ENCODE results near the gene PLRG1. TPM values are rescaled to one million over a fixed set of nuclear protein-coding genes. Genes with fewer than 3 reads are reported as not detected.

The PLRG1 gene
- total RNA-seq, 4 donors from 2014 or later = 47.1 to 60.5 (median 49.2) TPM

DNA sequence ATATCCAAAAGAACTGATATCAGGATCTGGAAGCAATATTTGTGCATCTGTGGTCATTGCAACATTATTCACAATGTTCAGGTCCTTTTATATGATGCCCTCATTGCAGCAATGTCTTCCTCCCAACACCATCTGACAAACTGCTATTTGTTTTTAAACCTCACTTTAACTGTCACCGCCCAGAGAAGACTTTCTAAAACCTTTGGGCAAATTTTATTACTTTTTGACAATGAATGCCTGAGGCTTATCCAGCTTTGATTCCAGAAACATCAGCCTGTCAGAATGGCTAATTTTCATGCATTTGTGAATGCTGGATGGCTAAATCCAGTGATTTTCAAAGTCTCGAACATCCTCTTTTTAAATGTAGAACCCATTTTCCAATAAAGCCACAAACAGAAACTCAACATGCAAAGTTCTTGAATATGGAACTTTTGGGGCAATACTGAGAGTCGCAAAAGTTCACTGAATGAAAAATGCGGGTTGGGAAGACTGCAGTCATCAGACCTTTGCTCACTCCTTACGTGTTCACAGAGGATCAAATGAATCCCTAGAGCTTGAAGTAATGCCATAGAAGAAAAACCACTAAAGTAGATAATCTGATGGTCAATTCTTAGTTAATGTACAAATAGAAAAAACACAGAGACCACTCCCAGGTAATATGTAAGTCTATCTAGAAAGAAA, 23.1 kb upstream of the PLRG1 start:
- H3K4me3 ChIP-seq = no peak overlapping the region

DNA sequence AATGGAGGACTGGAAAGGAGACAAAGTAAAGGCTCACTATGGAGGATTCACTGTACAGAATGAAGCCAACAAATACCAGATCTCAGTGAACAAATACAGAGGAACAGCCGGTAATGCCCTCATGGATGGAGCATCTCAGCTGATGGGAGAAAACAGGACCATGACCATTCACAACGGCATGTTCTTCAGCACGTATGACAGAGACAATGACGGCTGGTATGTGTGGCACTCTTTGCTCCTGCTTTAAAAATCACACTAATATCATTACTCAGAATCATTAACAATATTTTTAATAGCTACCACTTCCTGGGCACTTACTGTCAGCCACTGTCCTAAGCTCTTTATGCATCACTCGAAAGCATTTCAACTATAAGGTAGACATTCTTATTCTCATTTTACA, 19.4 kb upstream of the PLRG1 start:
- H3K9me3 ChIP-seq = no peaks in the 10 kb centered on the region
- DNase-seq = no peak
- TF ChIP-seq POLR2A (IDR thresholded peaks at IDR 0.05) = no peak
- TF ChIP-seq, protein P1, sequence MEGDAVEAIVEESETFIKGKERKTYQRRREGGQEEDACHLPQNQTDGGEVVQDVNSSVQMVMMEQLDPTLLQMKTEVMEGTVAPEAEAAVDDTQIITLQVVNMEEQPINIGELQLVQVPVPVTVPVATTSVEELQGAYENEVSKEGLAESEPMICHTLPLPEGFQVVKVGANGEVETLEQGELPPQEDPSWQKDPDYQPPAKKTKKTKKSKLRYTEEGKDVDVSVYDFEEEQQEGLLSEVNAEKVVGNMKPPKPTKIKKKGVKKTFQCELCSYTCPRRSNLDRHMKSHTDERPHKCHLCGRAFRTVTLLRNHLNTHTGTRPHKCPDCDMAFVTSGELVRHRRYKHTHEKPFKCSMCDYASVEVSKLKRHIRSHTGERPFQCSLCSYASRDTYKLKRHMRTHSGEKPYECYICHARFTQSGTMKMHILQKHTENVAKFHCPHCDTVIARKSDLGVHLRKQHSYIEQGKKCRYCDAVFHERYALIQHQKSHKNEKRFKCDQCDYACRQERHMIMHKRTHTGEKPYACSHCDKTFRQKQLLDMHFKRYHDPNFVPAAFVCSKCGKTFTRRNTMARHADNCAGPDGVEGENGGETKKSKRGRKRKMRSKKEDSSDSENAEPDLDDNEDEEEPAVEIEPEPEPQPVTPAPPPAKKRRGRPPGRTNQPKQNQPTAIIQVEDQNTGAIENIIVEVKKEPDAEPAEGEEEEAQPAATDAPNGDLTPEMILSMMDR (IDR thresholded peaks at IDR 0.05) = no peak
- 85 to 87% methylated on average over 5 of the region's 5 CpGs for WGBS, 2 donors
- no peaks in the 10 kb centered on the region for H3K36me3 ChIP-seq
- H3K4me3 ChIP-seq = no peak overlapping the region
- no peaks in the 10 kb centered on the region for H3K4me1 ChIP-seq
- intact Hi-C loops (cut with DNase I) = no loop called here
- no peak overlapping the region for H3K27ac ChIP-seq
- no peaks in the 10 kb centered on the region for H3K27me3 ChIP-seq

More for the DNA sequence above, 23.1 kb upstream of the PLRG1 start:
- no peak overlapping the region for H3K27ac ChIP-seq
- TF ChIP-seq, protein P1 (IDR thresholded peaks at IDR 0.05) = no peak
- TF ChIP-seq POLR2A (IDR thresholded peaks at IDR 0.05) = no peak
- no peaks in the 10 kb centered on the region for H3K9me3 ChIP-seq
- no peak for DNase-seq
- WGBS, 2 donors = 82 to 85% methylated on average over 5 of the region's 5 CpGs
- no peaks in the 10 kb centered on the region for H3K4me1 ChIP-seq
- peaks cover 0 to 7% (median 0%) of the 10 kb centered on the region in 4 donors for H3K27me3 ChIP-seq
- intact Hi-C loops (cut with DNase I) = no loop called here
- H3K36me3 ChIP-seq = no peaks in the 10 kb centered on the region

DNA sequence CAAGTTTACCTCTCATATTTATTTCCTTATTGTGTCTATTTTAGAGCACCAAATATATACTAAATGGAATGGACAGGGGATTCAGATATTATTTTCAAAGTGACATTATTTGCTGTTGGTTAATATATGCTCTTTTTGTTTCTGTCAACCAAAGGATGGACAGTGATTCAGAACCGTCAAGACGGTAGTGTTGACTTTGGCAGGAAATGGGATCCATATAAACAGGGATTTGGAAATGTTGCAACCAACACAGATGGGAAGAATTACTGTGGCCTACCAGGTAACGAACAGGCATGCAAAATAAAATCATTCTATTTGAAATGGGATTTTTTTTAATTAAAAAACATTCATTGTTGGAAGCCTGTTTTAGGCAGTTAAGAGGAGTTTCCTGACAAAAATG, 18.8 kb upstream of the PLRG1 start:
- Histone ChIP-seq H3K4me3 (no peak overlapping the region), H3K27me3 (no peaks in the 10 kb centered on the region), H3K27ac (no peak overlapping the region), H3K4me1 (no peaks in the 10 kb centered on the region), H3K9me3 (no peaks in the 10 kb centered on the region), H3K36me3 (no peaks in the 10 kb centered on the region)
- intact Hi-C loops (cut with DNase I) = no loop called here
- TF ChIP-seq, protein P1 (IDR thresholded peaks at IDR 0.05) = no peak
- TF ChIP-seq POLR2A (IDR thresholded peaks at IDR 0.05) = no peak
- no peak for DNase-seq
- WGBS, 2 donors = 9 to 15% methylated on average over 3 of the region's 3 CpGs

DNA sequence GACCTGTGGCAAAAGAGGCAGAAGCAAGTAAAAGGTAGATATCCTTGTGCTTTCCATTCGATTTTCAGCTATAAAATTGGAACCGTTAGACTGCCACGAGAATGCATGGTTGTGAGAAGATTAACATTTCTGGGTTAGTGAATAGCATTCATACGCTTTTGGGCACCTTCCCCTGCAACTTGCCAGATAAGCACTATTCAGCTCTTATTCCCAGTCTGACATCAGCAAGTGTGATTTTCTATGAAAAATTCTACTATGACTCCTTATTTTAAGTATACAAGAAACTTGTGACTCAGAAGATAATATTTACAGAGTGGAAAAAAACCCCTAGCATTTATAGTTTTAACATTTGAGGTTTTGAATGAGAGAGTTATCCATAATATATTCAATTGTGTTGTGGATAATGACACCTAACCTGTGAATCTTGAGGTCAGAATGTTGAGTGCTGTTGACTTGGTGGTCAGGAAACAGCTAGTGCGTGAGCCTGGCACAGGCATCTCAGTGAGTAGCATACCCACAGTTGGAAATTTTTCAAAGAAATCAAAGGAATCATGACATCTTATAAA, 16.5 kb upstream of the PLRG1 start:
- WGBS, 2 donors = 66 to 77% methylated on average over 5 of the region's 5 CpGs
- H3K9me3 ChIP-seq = no peaks in the 10 kb centered on the region
- no peak overlapping the region for H3K4me3 ChIP-seq
- no peak for TF ChIP-seq POLR2A (IDR thresholded peaks at IDR 0.05)
- TF ChIP-seq, protein P1 (IDR thresholded peaks at IDR 0.05) = no peak
- H3K27me3 ChIP-seq = no peaks in the 10 kb centered on the region
- H3K36me3 ChIP-seq = no peaks in the 10 kb centered on the region
- intact Hi-C loops (cut with DNase I) = no loop called here
- DNase-seq = no peak
- H3K27ac ChIP-seq = no peak overlapping the region
- no peaks in the 10 kb centered on the region for H3K4me1 ChIP-seq

DNA sequence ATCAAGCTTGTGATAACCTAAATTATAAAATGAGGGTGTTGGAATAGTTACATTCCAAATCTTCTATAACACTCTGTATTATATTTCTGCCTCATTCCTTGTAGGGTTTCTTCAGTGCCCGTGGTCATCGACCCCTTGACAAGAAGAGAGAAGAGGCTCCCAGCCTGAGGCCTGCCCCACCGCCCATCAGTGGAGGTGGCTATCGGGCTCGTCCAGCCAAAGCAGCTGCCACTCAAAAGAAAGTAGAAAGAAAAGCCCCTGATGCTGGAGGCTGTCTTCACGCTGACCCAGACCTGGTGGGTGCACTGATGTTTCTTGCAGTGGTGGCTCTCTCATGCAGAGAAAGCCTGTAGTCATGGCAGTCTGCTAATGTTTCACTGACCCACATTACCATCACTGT, 15.5 kb upstream of the PLRG1 start:
- no peaks in the 10 kb centered on the region for H3K4me1 ChIP-seq
- 71 to 96% methylated on average over 3 to 4 of the region's 6 CpGs for WGBS, 2 donors
- H3K9me3 ChIP-seq = no peaks in the 10 kb centered on the region
- no peak for DNase-seq
- TF ChIP-seq, protein P1 (IDR thresholded peaks at IDR 0.05) = no peak
- no peak for TF ChIP-seq POLR2A (IDR thresholded peaks at IDR 0.05)
- H3K4me3 ChIP-seq = no peak overlapping the region
- H3K27ac ChIP-seq = no peak overlapping the region
- no peaks in the 10 kb centered on the region for H3K36me3 ChIP-seq
- intact Hi-C loops (cut with DNase I) = no loop called here
- no peaks in the 10 kb centered on the region for H3K27me3 ChIP-seq

All from esophagus squamous epithelium (tissue), 5 donors.